ENCODE results near the gene RHBDD1.

GRCh38 chr2:226873826-226874225 is 38.0 kb downstream of the RHBDD1 start:
- TF ChIP-seq POLR2A (IDR thresholded peaks at IDR 0.05) = no peak
- TF ChIP-seq, protein P1, sequence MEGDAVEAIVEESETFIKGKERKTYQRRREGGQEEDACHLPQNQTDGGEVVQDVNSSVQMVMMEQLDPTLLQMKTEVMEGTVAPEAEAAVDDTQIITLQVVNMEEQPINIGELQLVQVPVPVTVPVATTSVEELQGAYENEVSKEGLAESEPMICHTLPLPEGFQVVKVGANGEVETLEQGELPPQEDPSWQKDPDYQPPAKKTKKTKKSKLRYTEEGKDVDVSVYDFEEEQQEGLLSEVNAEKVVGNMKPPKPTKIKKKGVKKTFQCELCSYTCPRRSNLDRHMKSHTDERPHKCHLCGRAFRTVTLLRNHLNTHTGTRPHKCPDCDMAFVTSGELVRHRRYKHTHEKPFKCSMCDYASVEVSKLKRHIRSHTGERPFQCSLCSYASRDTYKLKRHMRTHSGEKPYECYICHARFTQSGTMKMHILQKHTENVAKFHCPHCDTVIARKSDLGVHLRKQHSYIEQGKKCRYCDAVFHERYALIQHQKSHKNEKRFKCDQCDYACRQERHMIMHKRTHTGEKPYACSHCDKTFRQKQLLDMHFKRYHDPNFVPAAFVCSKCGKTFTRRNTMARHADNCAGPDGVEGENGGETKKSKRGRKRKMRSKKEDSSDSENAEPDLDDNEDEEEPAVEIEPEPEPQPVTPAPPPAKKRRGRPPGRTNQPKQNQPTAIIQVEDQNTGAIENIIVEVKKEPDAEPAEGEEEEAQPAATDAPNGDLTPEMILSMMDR (IDR thresholded peaks at IDR 0.05) = no peak

Measured in lower leg skin (tissue), 3 donors.